ENCODE data around the gene GRHL3.

Gene GRHL3

GRCh38 chr1:24337455-24337854 lies 18.3 kb downstream of the GRHL3 start:
- TF ChIP-seq CTCF (IDR thresholded peaks at IDR 0.05; ENCODE audit: low read depth, low read length, missing control alignments), result no peak
- H3K4me3 ChIP-seq (ENCODE audit: low read depth, low read length), result no peak overlapping the region
- no peak for DNase-seq (ENCODE audit: low read depth)
- in situ Hi-C loops (cut with HindIII; ENCODE audit: low sequenced_read_pairs), result no loop called here

- in situ Hi-C loops (cut with HindIII; ENCODE audit: low sequenced_read_pairs), result no loop called here
- H3K4me3 ChIP-seq (ENCODE audit: low read depth, low read length), result no peak overlapping the region
- no peak for DNase-seq (ENCODE audit: low read depth)
- no peak for TF ChIP-seq CTCF (IDR thresholded peaks at IDR 0.05; ENCODE audit: low read depth, low read length, missing control alignments)
Measured at GRCh38 chr1:24338447-24338846, 19.3 kb downstream of the GRHL3 start.

GRCh38 chr1:24339996-24340395 lies 20.8 kb downstream of the GRHL3 start:
- H3K4me3 ChIP-seq (ENCODE audit: low read depth, low read length), result no peak overlapping the region
- in situ Hi-C loops (cut with HindIII; ENCODE audit: low sequenced_read_pairs), result no loop called here
- DNase-seq (ENCODE audit: low read depth), result no peak
- TF ChIP-seq CTCF (IDR thresholded peaks at IDR 0.05; ENCODE audit: low read depth, low read length, missing control alignments), result no peak

- in situ Hi-C loops (cut with HindIII; ENCODE audit: low sequenced_read_pairs), result no loop called here
- TF ChIP-seq CTCF (IDR thresholded peaks at IDR 0.05; ENCODE audit: low read depth, low read length, missing control alignments), result no peak
- no peak overlapping the region for H3K4me3 ChIP-seq (ENCODE audit: low read depth, low read length)
- no peak for DNase-seq (ENCODE audit: low read depth)
Measured at GRCh38 chr1:24340770-24341169, 21.6 kb downstream of the GRHL3 start.

GRCh38 chr1:24341260-24341659 lies 22.1 kb downstream of the GRHL3 start:
- no peak overlapping the region for H3K4me3 ChIP-seq (ENCODE audit: low read depth, low read length)
- in situ Hi-C loops (cut with HindIII; ENCODE audit: low sequenced_read_pairs), result no loop called here
- no peak for DNase-seq (ENCODE audit: low read depth)
- no peak for TF ChIP-seq CTCF (IDR thresholded peaks at IDR 0.05; ENCODE audit: low read depth, low read length, missing control alignments)

GRCh38 chr1:24343412-24344089 lies 24.4 kb downstream of the GRHL3 start:
- in situ Hi-C loops (cut with HindIII; ENCODE audit: low sequenced_read_pairs), result no loop called here
- TF ChIP-seq CTCF (IDR thresholded peaks at IDR 0.05; ENCODE audit: low read depth, low read length, missing control alignments), result no peak
- no peak overlapping the region for H3K4me3 ChIP-seq (ENCODE audit: low read depth, low read length)
- no peak for DNase-seq (ENCODE audit: low read depth)
